HepG2 (cell line): Measurements from ENCODE around the gene FAM187B. TPM values are rescaled to one million over a fixed set of nuclear protein-coding genes. Genes with fewer than 3 reads are reported as not detected.

Experiments
- ATAC-seq: fragments of 200-7000 bp; cut with Tn5 transposase; 3 replicates; pipeline ENCODE4 v1.9.1; 2020; ENCODE audit warnings: mild to moderate bottlenecking, moderate library complexity
- BruUV-seq: library from RNA; stranded (reverse); fragments of 400-500 nt; replicated peaks from 2 replicates; lab custom pipeline; 2021; lab: Mats Ljungman, UMichigan
- CTCF ChIA-PET: fragments of 300-600 bp; formaldehyde crosslinking; extraction: SDS; loops from one replicate; lab custom pipeline; 2021; ENCODE audit warnings: low total read pairs, inconsistent platforms, low intra/inter-chr PET ratio; lab: Yijun Ruan, JAX
- POLR2A ChIA-PET: fragments of 350-600 bp; sonication (Branson Sonifier 250); formaldehyde crosslinking; loops from one replicate; lab custom pipeline; 2020; ENCODE audit warnings: antibody characterized with exemption, inconsistent platforms; lab: Yijun Ruan, JAX
- DNase-seq: peaks from one replicate; pipeline ENCODE4 v3.0.0-alpha.2; 2015; ENCODE audit warnings: low spot score
- FAIRE-seq: peaks from 3 replicates; lab custom pipeline; 2011; peaks lifted over from hg19 to GRCh38; lab: Jason Lieb, UNC
- H2AFZ ChIP-seq: one replicate; pipeline ENCODE4 v1.6.1; 2011; ENCODE audit warnings: low read length, inconsistent platforms
- H3K27ac ChIP-seq: fragments of 300-600 bp; 3 replicates; pipeline ENCODE4 v1.8.0; 2011; ENCODE audit warnings: mixed run types, mild to moderate bottlenecking, mixed read lengths, low read length, inconsistent platforms; ENCODE audit not compliant: insufficient read depth; ENCODE audit errors: extremely low read length
- H3K27me3 ChIP-seq, 2 experiments: fragments of 200-600 bp in 1 of 2; 2 replicates in 1 of 2; 3 replicates in 1 of 2; pipeline versions ENCODE4 v1.6.0 to v1.8.0; 2011; ENCODE audit warnings: low read length in 2 of 2, mild to moderate bottlenecking in 2 of 2, moderate library complexity in 2 of 2, inconsistent platforms in 1 of 2; ENCODE audit not compliant: insufficient read depth in 2 of 2, control insufficient read depth in 1 of 2
- H3K36me3 ChIP-seq, 2 experiments: fragments of 200-600 bp in 1 of 2; replicated peaks in 1 of 2; 2 replicates in 1 of 2; 3 replicates in 1 of 2; pipeline versions ENCODE4 v1.5.1 to v1.8.0; 2011; ENCODE audit warnings: low read length in 2 of 2, inconsistent platforms in 1 of 2; ENCODE audit not compliant: insufficient read depth in 2 of 2, control insufficient read depth in 1 of 2
- H3K4me1 ChIP-seq: 2 replicates; pipeline ENCODE4 v1.5.1; 2012; ENCODE audit warnings: low read length, inconsistent platforms; ENCODE audit not compliant: insufficient read depth
- H3K4me2 ChIP-seq: 2 replicates; pipeline ENCODE4 v1.6.0; 2011; ENCODE audit warnings: low read depth, low read length, inconsistent platforms
- H3K4me3 ChIP-seq, 3 experiments: fragments of 200-600 bp in 1 of 3; sonication (generic), shearing (Covaris generic) in 1 of 3; replicated peaks in 1 of 3; 2 replicates each; pipeline ENCODE4 v1.5.1; 2011 to 2016; ENCODE audit warnings: low read length in 3 of 3, inconsistent platforms in 2 of 3, low read depth in 2 of 3, mild to moderate bottlenecking in 2 of 3, control low read depth in 1 of 3, mixed read lengths in 1 of 3; ENCODE audit not compliant: insufficient read depth in 1 of 3
- H3K79me2 ChIP-seq: one replicate; pipeline ENCODE4 v1.6.1; 2011; ENCODE audit warnings: low read length, inconsistent platforms; ENCODE audit not compliant: insufficient read depth
- H3K9ac ChIP-seq: 2 replicates; pipeline ENCODE4 v1.6.0; 2011; ENCODE audit warnings: mild to moderate bottlenecking, low read depth, low read length, inconsistent platforms; ENCODE audit not compliant: insufficient read depth
- H3K9me3 ChIP-seq: 2 replicates; pipeline ENCODE4 v1.5.1; 2012; ENCODE audit warnings: mild to moderate bottlenecking, low read length
- H4K20me1 ChIP-seq: 2 replicates; pipeline ENCODE4 v1.6.0; 2011; ENCODE audit warnings: inconsistent platforms, mild to moderate bottlenecking, low read length, moderate library complexity; ENCODE audit not compliant: insufficient read depth
- AGO1 ChIP-seq: fragments of 200-400 bp; formaldehyde crosslinking; IDR thresholded peaks from 2 replicates; pipeline ENCODE4 v1.6.1; 2017; ENCODE audit warnings: mild to moderate bottlenecking, low read depth, low read length, moderate library complexity; ENCODE audit not compliant: poor library complexity, severe bottlenecking
- AKAP8 ChIP-seq: sonication (generic); formaldehyde crosslinking; IDR thresholded peaks from 2 replicates; pipeline ENCODE4 v1.5.1; 2020; ENCODE audit warnings: mild to moderate bottlenecking, missing genetic modification reagents
- HOXA9 ChIP-seq: sonication (generic); formaldehyde crosslinking; IDR thresholded peaks from 2 replicates; pipeline ENCODE4 v1.8.1; 2022; ENCODE audit warnings: missing genetic modification reagents, mild to moderate bottlenecking, moderate library complexity, borderline replicate concordance
- PHF5A ChIP-seq: IDR thresholded peaks from one replicate; pipeline ENCODE4 v1.6.1; 2018; ENCODE audit warnings: low read depth, missing genetic modification reagents; ENCODE audit not compliant: unreplicated experiment
- POLR2G ChIP-seq: fragments of 200-400 bp; formaldehyde crosslinking; IDR thresholded peaks from 2 replicates; pipeline ENCODE4 v1.6.1; 2018; ENCODE audit warnings: mild to moderate bottlenecking, low read depth, low read length, moderate library complexity
- ZNF326 ChIP-seq: sonication (generic); formaldehyde crosslinking; IDR thresholded peaks from 2 replicates; pipeline ENCODE4 v1.4.0; 2020; ENCODE audit warnings: missing genetic modification reagents, borderline replicate concordance
- ZZZ3 ChIP-seq: sonication (generic); formaldehyde crosslinking; IDR thresholded peaks from 2 replicates; pipeline ENCODE4 v1.4.0; 2020; ENCODE audit warnings: missing genetic modification reagents, mild to moderate bottlenecking, borderline replicate concordance
- WGBS: methylation state at CpG from one replicate; pipeline ENCODE4 v1.1.6; 2017; ENCODE audit warnings: low lambda C conversion rate; 5-methylcytosine and 5-hydroxymethylcytosine counted together
- in situ Hi-C: cut with HindIII; loops from 2 replicates; pipeline ENCODE4 v1.10.0; 2017; ENCODE audit warnings: low pct_unique_long_range_greater_than_20kb; ENCODE audit not compliant: extremely low pct_ligation_motif_present
- intact Hi-C: fragments of 100-400 bp; cut with micrococcal nuclease; formaldehyde crosslinking; loops from one replicate; pipeline ENCODE4 v1.10.0; 2022; ENCODE audit not compliant: unreplicated experiment
- polyA plus RNA-seq, 8 experiments: library from polyadenylated mRNA; depleted of rRNA in 3 of 8; stranded (reverse) in 7 of 8; unstranded in 1 of 8; fragments of >200 nt; fragmentation: Illumina TruSeq in 4 of 8; extraction: Trizol in 4 of 8; gene quantifications; 2 replicates each; pipeline versions ENCODE4 v1.2.1 to v1.2.3, GENCODE V29; 2011 to 2016; ENCODE audit warnings: low read depth in 4 of 8, missing spikeins in 1 of 8, mixed read lengths in 1 of 8; ENCODE audit not compliant: insufficient read depth in 1 of 8
- total RNA-seq, 5 experiments: library from RNA; depleted of rRNA; stranded (reverse); fragments of >200 nt; fragmentation: Illumina TruSeq; extraction: Trizol; gene quantifications; 2 replicates each; pipeline ENCODE4 v1.2.3, GENCODE V29; 2016; ENCODE audit warnings: low read depth in 1 of 5
- TF ChIP-seq, protein P1 (sequence below): sonication (generic); formaldehyde crosslinking; IDR thresholded peaks from 2 replicates; pipeline ENCODE4 v1.9.0; 2021; ENCODE audit warnings: mild to moderate bottlenecking, missing genetic modification reagents
- TF ChIP-seq, protein P2 (sequence below): sonication (generic); formaldehyde crosslinking; IDR thresholded peaks from 2 replicates; pipeline ENCODE4 v1.4.0; 2020; ENCODE audit warnings: missing genetic modification reagents

Gene FAM187B
- total and polyA plus RNA-seq, 2 of the 13 experiments (the other 11 are each of a cell fraction or from before 2014, with no cell fraction given), result not detected

DNA sequence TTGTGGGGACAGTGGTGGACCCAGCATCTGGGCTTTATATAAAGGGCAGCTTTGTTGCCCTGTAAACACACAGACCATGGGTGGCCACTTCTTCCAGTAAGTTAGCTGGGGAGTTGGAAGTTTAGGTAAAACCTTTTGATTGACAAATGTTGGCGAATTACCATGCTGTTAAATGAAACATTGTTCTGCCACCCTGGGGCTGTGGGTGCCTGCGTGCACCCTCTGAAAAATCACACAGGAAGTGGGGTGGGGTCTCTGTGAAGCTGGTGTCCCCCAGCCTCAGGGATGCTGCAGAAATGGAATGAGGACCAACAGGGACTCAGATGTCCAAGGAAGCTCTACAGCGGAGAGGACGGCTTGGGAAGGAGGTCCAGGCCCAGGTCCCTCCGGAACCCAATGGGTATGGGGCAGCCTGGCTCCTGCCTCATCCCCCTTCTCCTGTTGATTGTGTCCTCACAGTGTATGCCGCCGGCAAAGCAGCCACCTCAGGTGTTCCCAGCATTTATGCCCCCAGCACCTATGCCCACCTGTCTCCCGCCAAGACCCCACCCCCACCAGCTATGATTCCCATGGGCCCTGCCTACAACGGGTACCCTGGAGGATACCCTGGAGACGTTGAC lies 37.5 kb upstream of the FAM187B start:
- Histone ChIP-seq H3K27ac (peak overlapping the region; percentile 26), H3K36me3 (peaks cover 15 to 47% of the 10 kb centered on the region in 2 experiments; a peak in 4 of 5 replicates), H3K4me2 (no peak overlapping the region), H3K4me3 (no peak overlapping the region), H3K4me1 (peaks cover 20% of the 10 kb centered on the region), H3K27me3 (no peaks in the 10 kb centered on the region), H4K20me1 (no peaks in the 10 kb centered on the region), H2AFZ (no peak overlapping the region), H3K9ac (no peak overlapping the region), H3K9me3 (no peaks in the 10 kb centered on the region), H3K79me2 (peaks cover 18% of the 10 kb centered on the region)
- 96% methylated on average over 5 of the region's 10 CpGs for WGBS
- TF ChIP-seq ZZZ3 (CRISPR knock-in tag) (no peak), POLR2G (0 out of 2 replicates have a peak, but pooled peaks have one; percentile 17), PHF5A (CRISPR knock-in tag) (no peak), AGO1 (no peak), AKAP8 (CRISPR knock-in tag) (peak; percentile 8; the same call in 1 of the 2 replicates), ZNF326 (CRISPR knock-in tag) (peak; percentile 74; the same call in 1 of the 2 replicates), HOXA9 (CRISPR knock-in tag) (0 out of 2 replicates have a peak, but pooled peaks have one; percentile 14)
- TF ChIP-seq, protein P1, sequence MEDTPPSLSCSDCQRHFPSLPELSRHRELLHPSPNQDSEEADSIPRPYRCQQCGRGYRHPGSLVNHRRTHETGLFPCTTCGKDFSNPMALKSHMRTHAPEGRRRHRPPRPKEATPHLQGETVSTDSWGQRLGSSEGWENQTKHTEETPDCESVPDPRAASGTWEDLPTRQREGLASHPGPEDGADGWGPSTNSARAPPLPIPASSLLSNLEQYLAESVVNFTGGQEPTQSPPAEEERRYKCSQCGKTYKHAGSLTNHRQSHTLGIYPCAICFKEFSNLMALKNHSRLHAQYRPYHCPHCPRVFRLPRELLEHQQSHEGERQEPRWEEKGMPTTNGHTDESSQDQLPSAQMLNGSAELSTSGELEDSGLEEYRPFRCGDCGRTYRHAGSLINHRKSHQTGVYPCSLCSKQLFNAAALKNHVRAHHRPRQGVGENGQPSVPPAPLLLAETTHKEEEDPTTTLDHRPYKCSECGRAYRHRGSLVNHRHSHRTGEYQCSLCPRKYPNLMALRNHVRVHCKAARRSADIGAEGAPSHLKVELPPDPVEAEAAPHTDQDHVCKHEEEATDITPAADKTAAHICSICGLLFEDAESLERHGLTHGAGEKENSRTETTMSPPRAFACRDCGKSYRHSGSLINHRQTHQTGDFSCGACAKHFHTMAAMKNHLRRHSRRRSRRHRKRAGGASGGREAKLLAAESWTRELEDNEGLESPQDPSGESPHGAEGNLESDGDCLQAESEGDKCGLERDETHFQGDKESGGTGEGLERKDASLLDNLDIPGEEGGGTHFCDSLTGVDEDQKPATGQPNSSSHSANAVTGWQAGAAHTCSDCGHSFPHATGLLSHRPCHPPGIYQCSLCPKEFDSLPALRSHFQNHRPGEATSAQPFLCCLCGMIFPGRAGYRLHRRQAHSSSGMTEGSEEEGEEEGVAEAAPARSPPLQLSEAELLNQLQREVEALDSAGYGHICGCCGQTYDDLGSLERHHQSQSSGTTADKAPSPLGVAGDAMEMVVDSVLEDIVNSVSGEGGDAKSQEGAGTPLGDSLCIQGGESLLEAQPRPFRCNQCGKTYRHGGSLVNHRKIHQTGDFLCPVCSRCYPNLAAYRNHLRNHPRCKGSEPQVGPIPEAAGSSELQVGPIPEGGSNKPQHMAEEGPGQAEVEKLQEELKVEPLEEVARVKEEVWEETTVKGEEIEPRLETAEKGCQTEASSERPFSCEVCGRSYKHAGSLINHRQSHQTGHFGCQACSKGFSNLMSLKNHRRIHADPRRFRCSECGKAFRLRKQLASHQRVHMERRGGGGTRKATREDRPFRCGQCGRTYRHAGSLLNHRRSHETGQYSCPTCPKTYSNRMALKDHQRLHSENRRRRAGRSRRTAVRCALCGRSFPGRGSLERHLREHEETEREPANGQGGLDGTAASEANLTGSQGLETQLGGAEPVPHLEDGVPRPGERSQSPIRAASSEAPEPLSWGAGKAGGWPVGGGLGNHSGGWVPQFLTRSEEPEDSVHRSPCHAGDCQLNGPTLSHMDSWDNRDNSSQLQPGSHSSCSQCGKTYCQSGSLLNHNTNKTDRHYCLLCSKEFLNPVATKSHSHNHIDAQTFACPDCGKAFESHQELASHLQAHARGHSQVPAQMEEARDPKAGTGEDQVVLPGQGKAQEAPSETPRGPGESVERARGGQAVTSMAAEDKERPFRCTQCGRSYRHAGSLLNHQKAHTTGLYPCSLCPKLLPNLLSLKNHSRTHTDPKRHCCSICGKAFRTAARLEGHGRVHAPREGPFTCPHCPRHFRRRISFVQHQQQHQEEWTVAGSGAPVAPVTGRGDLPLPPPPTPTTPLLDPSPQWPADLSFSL, result no peak
- TF ChIP-seq, protein P2, sequence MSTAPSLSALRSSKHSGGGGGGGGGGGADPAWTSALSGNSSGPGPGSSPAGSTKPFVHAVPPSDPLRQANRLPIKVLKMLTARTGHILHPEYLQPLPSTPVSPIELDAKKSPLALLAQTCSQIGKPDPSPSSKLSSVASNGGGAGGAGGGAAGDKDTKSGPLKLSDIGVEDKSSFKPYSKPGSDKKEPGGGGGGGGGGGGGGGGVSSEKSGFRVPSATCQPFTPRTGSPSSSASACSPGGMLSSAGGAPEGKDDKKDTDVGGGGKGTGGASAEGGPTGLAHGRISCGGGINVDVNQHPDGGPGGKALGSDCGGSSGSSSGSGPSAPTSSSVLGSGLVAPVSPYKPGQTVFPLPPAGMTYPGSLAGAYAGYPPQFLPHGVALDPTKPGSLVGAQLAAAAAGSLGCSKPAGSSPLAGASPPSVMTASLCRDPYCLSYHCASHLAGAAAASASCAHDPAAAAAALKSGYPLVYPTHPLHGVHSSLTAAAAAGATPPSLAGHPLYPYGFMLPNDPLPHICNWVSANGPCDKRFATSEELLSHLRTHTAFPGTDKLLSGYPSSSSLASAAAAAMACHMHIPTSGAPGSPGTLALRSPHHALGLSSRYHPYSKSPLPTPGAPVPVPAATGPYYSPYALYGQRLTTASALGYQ (CRISPR knock-in tag), result no peak
- no peak for DNase-seq
- intact Hi-C loops (loop anchor here (5.0 kb wide), 1 partner anchor 191 kb away; no protein-coding TSS in a partner anchor), in situ Hi-C loops (no loop called here)
- BruUV-seq, result no TSS peak
- no peak for ATAC-seq
- ChIA-PET POLR2A (interaction anchor here (0.8 to 3.2 kb wide), 4 partner anchors 9 to 87 kb away, joined by 3 to 19 read pairs (median 4); no protein-coding TSS in a partner anchor), CTCF (no interaction called here)
- no peak for FAIRE-seq
